ENCODE results near the gene WAC. TPM values are rescaled to one million over a fixed set of nuclear protein-coding genes. Genes with fewer than 3 reads are reported as not detected.

The WAC gene
- total and polyA plus RNA-seq, 9 of the 15 experiments (the other 6 are each of a cell fraction or from before 2014, with no cell fraction given) = 24.8 to 123 (median 78.2) TPM

GRCh38 chr10:28533571-28534304 is 820 bp downstream of the WAC start (continued):
- TF ChIP-seq E2F4 (CRISPR knock-in tag; IDR thresholded peaks at IDR 0.05; ENCODE audit: low read depth) (no peak), SNAPC5 (CRISPR knock-in tag; IDR thresholded peaks at IDR 0.05) (no peak), RFX1 (IDR thresholded peaks at IDR 0.05) (no peak), BDP1 (IDR thresholded peaks at IDR 0.05; ENCODE audit: insufficient read depth, insufficient read length) (no peak), ZNF561 (CRISPR knock-in tag; conservative IDR thresholded peaks at IDR 0.05) (no peak), ZNF518B (CRISPR knock-in tag; IDR thresholded peaks at IDR 0.05) (no peak), CEBPG (CRISPR knock-in tag; IDR thresholded peaks at IDR 0.05) (peak; percentile 35; the same call in 1 of the 2 replicates), CEBPG (tag; conservative IDR thresholded peaks at IDR 0.05 in 1 of 2, IDR thresholded peaks at IDR 0.05 in 1 of 2) (no peak), UBTF (IDR thresholded peaks at IDR 0.05; ENCODE audit: borderline replicate concordance in 1 of 2, low read depth in 2 of 2, low read length in 2 of 2) (0 out of 4 replicates have a peak, but pooled peaks of 1 of the 2 experiments have one; percentile 60), FOSL1 (tag; conservative IDR thresholded peaks at IDR 0.05) (no peak), ZBTB2 (IDR thresholded peaks at IDR 0.05) (no peak), HDAC3 (IDR thresholded peaks at IDR 0.05; ENCODE audit: borderline replicate concordance, partially characterized antibody) (no peak), NONO (IDR thresholded peaks at IDR 0.05; ENCODE audit: low read depth in 2 of 2, low read length in 1 of 2) (no peak), HMGN3 (IDR thresholded peaks at IDR 0.05; ENCODE audit: borderline replicate concordance, extremely low read depth, insufficient read length, low read depth, low read length) (no peak), PURB (CRISPR knock-in tag; IDR thresholded peaks at IDR 0.05; ENCODE audit: low read depth) (no peak), ELF4 (CRISPR knock-in tag; IDR thresholded peaks at IDR 0.05) (no peak), FOXJ2 (tag; IDR thresholded peaks at IDR 0.05) (no peak), ZNF699 (CRISPR knock-in tag; IDR thresholded peaks at IDR 0.05; ENCODE audit: insufficient replicate concordance) (no peak)

Measured in K562 (cell line).